Activated T-cell treated with anti-CD3 and anti-CD28 coated beads, Interleukin-2, amount 50 U/mL, for 48 hours (primary cell): ENCODE data around the gene COBLL1.
"Not testable (repeated sequence)": the region's sequence is repeated elsewhere in the genome, so short reads cannot be mapped to it uniquely, and the experiment has no call there.

ENCODE experiments used
- DNase-seq, 2 experiments: peaks; one replicate each; pipeline ENCODE4 v3.0.0-alpha.2; 2020

The COBLL1 gene

GRCh38 chr2:164710837-164711765 is 130.5 kb downstream of the COBLL1 start:
- no peak for DNase-seq

GRCh38 chr2:164710252-164710836 is 131.3 kb downstream of the COBLL1 start:
- not testable (repeated sequence) for DNase-seq

GRCh38 chr2:164706522-164706921 is 135.1 kb downstream of the COBLL1 start:
- DNase-seq = no peak

GRCh38 chr2:164705412-164706167 is 136.0 kb downstream of the COBLL1 start:
- no peak for DNase-seq

GRCh38 chr2:164703915-164704706 is 137.5 kb downstream of the COBLL1 start:
- DNase-seq = no peak

GRCh38 chr2:164701565-164701964 is 140.1 kb downstream of the COBLL1 start:
- DNase-seq = no peak

- DNase-seq = no peak
These were observed 141.2 kb downstream of the COBLL1 start for GRCh38 chr2:164700390-164700789.

GRCh38 chr2:164697688-164698461 is 143.7 kb downstream of the COBLL1 start:
- no peak for DNase-seq

GRCh38 chr2:164696634-164697033 is 145.0 kb downstream of the COBLL1 start:
- DNase-seq = no peak

- DNase-seq = no peak
These were observed 147.3 kb downstream of the COBLL1 start for GRCh38 chr2:164694275-164694695.

GRCh38 chr2:164693834-164694233 is 147.8 kb downstream of the COBLL1 start:
- no peak for DNase-seq

GRCh38 chr2:164693390-164693789 is 148.2 kb downstream of the COBLL1 start:
- no peak for DNase-seq

GRCh38 chr2:164692958-164693357 is 148.7 kb downstream of the COBLL1 start:
- DNase-seq = no peak

GRCh38 chr2:164692114-164692513 is 149.5 kb downstream of the COBLL1 start:
- DNase-seq = no peak

- no peak for DNase-seq
These were observed 150.2 kb downstream of the COBLL1 start for GRCh38 chr2:164691346-164691887.

GRCh38 chr2:164690361-164690760 is 151.3 kb downstream of the COBLL1 start:
- DNase-seq = no peak

- no peak for DNase-seq
These were observed 152.7 kb downstream of the COBLL1 start for GRCh38 chr2:164688896-164689419.

- no peak for DNase-seq
These were observed 160.6 kb downstream of the COBLL1 start for GRCh38 chr2:164681009-164681408.

- DNase-seq = no peak
These were observed 162.9 kb downstream of the COBLL1 start for GRCh38 chr2:164678631-164679149.

- no peak for DNase-seq
These were observed 163.9 kb downstream of the COBLL1 start for GRCh38 chr2:164677733-164678132.

- no peak for DNase-seq
These were observed 164.4 kb downstream of the COBLL1 start for GRCh38 chr2:164677271-164677670.
